ENCODE results near the gene TAF4B.

DNA sequence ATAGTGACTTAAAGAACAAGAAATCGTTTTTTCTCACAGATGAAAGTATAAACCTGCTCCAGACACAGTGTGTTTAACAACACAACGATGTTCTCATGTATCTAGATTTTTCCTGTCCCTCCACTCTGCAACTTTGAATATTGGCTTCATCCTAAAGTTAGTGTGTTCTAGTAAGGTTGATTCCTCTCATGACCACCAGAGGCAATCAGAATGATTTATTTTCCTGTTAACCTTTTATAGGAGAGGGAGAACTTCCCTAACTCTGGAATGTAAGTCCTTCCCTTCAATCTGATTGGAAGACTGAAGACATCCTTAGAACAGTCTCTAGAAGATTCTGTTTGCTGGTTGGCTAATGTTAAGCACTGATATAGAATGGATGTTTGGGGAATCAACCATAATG, 41.0 kb upstream of the TAF4B start:
- TF ChIP-seq, protein P1, sequence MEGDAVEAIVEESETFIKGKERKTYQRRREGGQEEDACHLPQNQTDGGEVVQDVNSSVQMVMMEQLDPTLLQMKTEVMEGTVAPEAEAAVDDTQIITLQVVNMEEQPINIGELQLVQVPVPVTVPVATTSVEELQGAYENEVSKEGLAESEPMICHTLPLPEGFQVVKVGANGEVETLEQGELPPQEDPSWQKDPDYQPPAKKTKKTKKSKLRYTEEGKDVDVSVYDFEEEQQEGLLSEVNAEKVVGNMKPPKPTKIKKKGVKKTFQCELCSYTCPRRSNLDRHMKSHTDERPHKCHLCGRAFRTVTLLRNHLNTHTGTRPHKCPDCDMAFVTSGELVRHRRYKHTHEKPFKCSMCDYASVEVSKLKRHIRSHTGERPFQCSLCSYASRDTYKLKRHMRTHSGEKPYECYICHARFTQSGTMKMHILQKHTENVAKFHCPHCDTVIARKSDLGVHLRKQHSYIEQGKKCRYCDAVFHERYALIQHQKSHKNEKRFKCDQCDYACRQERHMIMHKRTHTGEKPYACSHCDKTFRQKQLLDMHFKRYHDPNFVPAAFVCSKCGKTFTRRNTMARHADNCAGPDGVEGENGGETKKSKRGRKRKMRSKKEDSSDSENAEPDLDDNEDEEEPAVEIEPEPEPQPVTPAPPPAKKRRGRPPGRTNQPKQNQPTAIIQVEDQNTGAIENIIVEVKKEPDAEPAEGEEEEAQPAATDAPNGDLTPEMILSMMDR (conservative IDR thresholded peaks at IDR 0.05; ENCODE audit: low read depth, low read length) = 0 out of 2 replicates have a peak, but pooled peaks have one; percentile 23
- TF ChIP-seq EZH2 (IDR thresholded peaks at IDR 0.05; ENCODE audit: borderline replicate concordance, low read depth, low read length, poor library complexity, severe bottlenecking) = no peak

Data from A673 (cell line).